GM12874 (cell line): ENCODE data around the gene STAM2.

Source experiments
- CTCF ChIP-seq: IDR thresholded peaks from 2 replicates; pipeline ENCODE4 v1.5.1; 2011; ENCODE audit warnings: low read depth, mild to moderate bottlenecking, control low read depth, low read length, moderate library complexity; ENCODE audit not compliant: insufficient read depth

The STAM2 gene

GRCh38 chr2:152176113-152176714 is 651 bp upstream of the STAM2 start:
- no peak for TF ChIP-seq CTCF

DNA sequence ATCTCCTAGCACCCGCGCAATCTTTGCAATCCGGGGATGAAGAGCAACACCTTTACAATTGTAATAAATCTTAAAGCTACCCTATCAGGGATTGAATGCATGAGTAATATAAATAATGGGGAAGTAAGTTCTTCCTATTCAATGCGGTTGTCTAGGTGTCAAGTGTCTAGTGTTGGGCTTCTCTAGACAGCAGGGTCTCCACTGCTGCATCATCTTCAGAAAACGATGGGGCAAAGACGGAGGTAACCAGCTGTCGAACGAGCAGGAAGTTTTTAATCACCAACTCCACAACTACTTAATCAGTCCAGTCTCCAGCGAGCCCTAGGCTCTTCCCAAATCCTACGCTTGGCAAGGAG is 573 bp downstream of the STAM2 start:
- TF ChIP-seq CTCF = no peak

DNA sequence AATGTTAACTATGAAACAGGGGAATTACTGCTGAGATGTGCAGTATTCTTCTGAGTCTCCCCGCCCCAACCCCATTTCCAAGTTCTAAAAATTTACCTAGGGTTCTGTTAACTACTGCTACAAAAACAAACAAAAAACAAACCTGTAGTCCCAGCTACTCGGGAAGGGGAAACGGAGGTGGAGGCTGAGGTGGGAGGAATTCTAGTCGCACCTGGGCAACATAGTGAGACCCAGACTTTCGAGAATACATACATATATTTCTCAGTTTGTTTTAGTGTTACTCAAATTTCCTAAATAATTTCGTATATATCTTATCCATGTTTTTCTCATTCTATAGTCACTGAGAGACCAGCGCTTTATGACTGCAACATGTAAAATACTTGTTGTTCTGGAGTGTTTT is 989 bp downstream of the STAM2 start:
- TF ChIP-seq CTCF = no peak

GRCh38 chr2:152173831-152174230 is 1.7 kb downstream of the STAM2 start:
- no peak for TF ChIP-seq CTCF

DNA sequence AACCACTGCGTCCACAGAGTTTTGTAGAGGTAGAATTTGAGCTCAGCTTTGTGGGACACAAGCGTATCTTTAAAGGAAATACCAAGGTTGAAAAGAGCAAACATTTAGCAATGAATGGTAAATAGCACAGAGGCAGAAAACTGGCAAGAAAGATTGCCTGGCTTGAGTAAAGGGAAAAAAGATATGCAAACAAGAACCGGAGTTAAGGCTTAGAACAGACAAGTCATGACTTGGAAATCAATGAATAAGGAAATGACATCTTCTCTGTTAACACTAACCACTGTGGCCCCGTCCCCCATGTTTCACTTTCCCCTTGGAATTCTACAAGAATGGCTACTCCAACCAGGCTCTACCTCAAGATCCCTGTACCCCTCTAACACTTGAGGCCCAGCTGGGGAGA is 3.8 kb downstream of the STAM2 start:
- TF ChIP-seq CTCF = no peak

DNA sequence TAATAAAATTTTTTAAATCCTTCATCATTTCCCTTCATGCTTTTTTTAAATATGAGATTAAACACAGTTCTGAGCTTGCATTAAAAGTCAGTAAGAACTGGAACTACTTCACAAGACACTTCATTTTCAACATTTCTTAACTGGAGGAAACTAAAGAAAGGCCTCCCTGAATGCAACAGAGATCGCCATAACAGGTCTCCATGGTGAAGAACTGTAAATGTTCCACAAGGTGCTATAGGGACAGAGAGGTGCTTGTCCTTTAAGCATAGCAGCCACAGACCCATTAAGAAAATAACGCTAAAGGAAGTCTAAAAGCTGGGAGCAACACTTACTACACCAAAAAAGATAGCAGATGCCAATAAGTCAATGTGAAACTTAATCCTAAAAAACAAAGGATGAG is 8.5 kb downstream of the STAM2 start:
- no peak for TF ChIP-seq CTCF

DNA sequence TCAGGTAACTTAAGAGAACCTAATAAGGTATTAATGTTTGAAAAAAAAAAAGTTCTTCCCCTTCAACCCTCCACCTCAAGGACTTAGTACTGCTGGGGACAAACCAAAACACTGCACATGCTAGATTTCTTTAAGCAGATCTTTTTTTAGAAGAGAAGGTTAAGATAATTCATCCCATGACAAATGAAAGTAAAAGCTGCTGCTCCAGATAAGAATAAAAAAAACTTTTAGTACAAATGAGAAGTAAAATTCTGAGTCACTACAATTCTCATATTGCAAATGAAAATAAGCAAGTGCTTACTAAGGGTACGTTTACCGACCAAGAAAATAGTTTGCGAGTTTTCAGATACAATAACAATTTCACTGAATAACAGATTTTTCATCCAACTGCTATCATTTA is 8.9 kb downstream of the STAM2 start:
- TF ChIP-seq CTCF = no peak
